A549 (cell line): ENCODE data around the gene PPP6R1. TPM values are rescaled to one million over a fixed set of nuclear protein-coding genes. Genes with fewer than 3 reads are reported as not detected.

Source experiments
- ATAC-seq, 2 experiments: fragments of 200-7000 bp in 1 of 2; fragments of >200 bp in 1 of 2; cut with Nextera tagmentation in 1 of 2; cut with Tn5 transposase in 1 of 2; 3 replicates each; pipeline versions ENCODE4 v1.8.0 to v1.9.1; 2018 to 2020; ENCODE audit warnings: mild to moderate bottlenecking in 1 of 2, moderate library complexity in 1 of 2
- CTCF ChIA-PET: fragments of 300-600 bp; sonication (Branson Sonifier 250); formaldehyde crosslinking; extraction: SDS; loops from one replicate; lab custom pipeline; 2021; ENCODE audit warnings: antibody characterized with exemption, inconsistent platforms; lab: Yijun Ruan, JAX
- POLR2A ChIA-PET: fragments of 350-600 bp; formaldehyde crosslinking; extraction: SDS; loops from one replicate; lab custom pipeline; 2021; ENCODE audit warnings: antibody characterized with exemption, inconsistent platforms; lab: Yijun Ruan, JAX
- DNase-seq, 2 experiments: peaks; one replicate each; pipeline versions ENCODE4 v3.0.0 to v3.0.0-alpha.2; 2011 to 2016; ENCODE audit warnings: low read depth in 1 of 2, low spot score in 1 of 2
- FAIRE-seq: peaks from 2 replicates; lab custom pipeline; 2011; peaks lifted over from hg19 to GRCh38; lab: Jason Lieb, UNC
- H3K27ac ChIP-seq, 2 experiments: fragments of >200 bp; sonication (Bioruptor Twin); formaldehyde crosslinking; 3 replicates each; pipeline ENCODE4 v1.5.1; 2016 to 2017
- H3K4me1 ChIP-seq: fragments of >200 bp; sonication (Bioruptor Twin); formaldehyde crosslinking; 3 replicates; pipeline ENCODE4 v1.6.1; 2016
- H3K4me2 ChIP-seq: fragments of >200 bp; sonication (Bioruptor Twin); formaldehyde crosslinking; 3 replicates; pipeline ENCODE4 v1.6.1; 2016
- H3K4me3 ChIP-seq: fragments of >200 bp; sonication (Bioruptor Twin); formaldehyde crosslinking; 3 replicates; pipeline ENCODE4 v1.5.1; 2016
- H3K9me3 ChIP-seq: fragments of >200 bp; sonication (Bioruptor Twin); formaldehyde crosslinking; 3 replicates; pipeline ENCODE4 v1.6.1; 2016
- ATOH8 ChIP-seq: fragments of 250-450 bp; sonication (Bioruptor Pico); IDR thresholded peaks from 2 replicates; pipeline ENCODE4 v1.5.0; 2020; ENCODE audit warnings: low read depth, mild to moderate bottlenecking, moderate library complexity
- CBX2 ChIP-seq: fragments of 200-600 bp; sonication (generic); IDR thresholded peaks from 2 replicates; pipeline ENCODE4 v1.6.1; 2016; ENCODE audit warnings: low read depth, mild to moderate bottlenecking, borderline replicate concordance
- CHD2 ChIP-seq: fragments of 150-350 bp; IDR thresholded peaks from 2 replicates; pipeline ENCODE4 v1.6.1; 2014; ENCODE audit warnings: low read length; ENCODE audit not compliant: partially characterized antibody
- CTCF ChIP-seq: fragments of >200 bp; sonication (Bioruptor Twin); formaldehyde crosslinking; IDR thresholded peaks from 3 replicates; pipeline ENCODE4 v1.5.1; 2016
- EP300 ChIP-seq, 2 experiments: fragments of >200 bp; sonication (Bioruptor Twin); formaldehyde crosslinking; IDR thresholded peaks; 2 replicates in 1 of 2; 3 replicates in 1 of 2; pipeline ENCODE4 v1.6.1; 2016 to 2017
- ESRRA ChIP-seq: fragments of 150-350 bp; IDR thresholded peaks from 2 replicates; pipeline ENCODE4 v1.6.1; 2014; ENCODE audit warnings: mild to moderate bottlenecking, low read length, borderline replicate concordance
- FOSL2 ChIP-seq, 2 experiments: fragments of 450-650 bp in 1 of 2; fragments of >200 bp in 1 of 2; sonication (Bioruptor Twin) in 1 of 2; formaldehyde crosslinking; IDR thresholded peaks; 2 replicates each; pipeline versions ENCODE4 v1.5.0 to v1.6.1; 2016 to 2020; ENCODE audit warnings: mild to moderate bottlenecking in 1 of 2, moderate library complexity in 1 of 2
- HOXB13 ChIP-seq: fragments of 250-450 bp; sonication (Bioruptor Pico); IDR thresholded peaks from 2 replicates; pipeline ENCODE4 v1.5.0; 2020; ENCODE audit warnings: low read depth, mild to moderate bottlenecking, moderate library complexity
- JUN ChIP-seq, 2 experiments: fragments of >200 bp; sonication (Bioruptor Twin); formaldehyde crosslinking; IDR thresholded peaks; 2 replicates in 1 of 2; 3 replicates in 1 of 2; pipeline ENCODE4 v1.6.1; 2016 to 2017
- JUNB ChIP-seq: fragments of >200 bp; sonication (Bioruptor Twin); formaldehyde crosslinking; IDR thresholded peaks from 2 replicates; pipeline ENCODE4 v1.6.1; 2016
- MAX ChIP-seq: IDR thresholded peaks from 2 replicates; pipeline ENCODE4 v1.6.1; 2012
- NPAS2 ChIP-seq: fragments of 250-450 bp; sonication (Bioruptor Pico); IDR thresholded peaks from 2 replicates; pipeline ENCODE4 v1.8.0; 2022; ENCODE audit warnings: mild to moderate bottlenecking, moderate library complexity, borderline replicate concordance
- PBX3 ChIP-seq: IDR thresholded peaks from 2 replicates; pipeline ENCODE4 v1.6.1; 2012
- PHF8 ChIP-seq: fragments of 200-600 bp; sonication (generic); IDR thresholded peaks from 2 replicates; pipeline ENCODE4 v1.6.1; 2016; ENCODE audit warnings: low read depth, mild to moderate bottlenecking, antibody characterized with exemption, moderate library complexity, borderline replicate concordance
- POLR2A ChIP-seq: IDR thresholded peaks from 2 replicates; pipeline ENCODE4 v1.6.1; 2012; ENCODE audit warnings: mild to moderate bottlenecking, low read length
- POLR2AphosphoS2 ChIP-seq: conservative IDR thresholded peaks from 2 replicates; pipeline ENCODE4 v1.6.1; 2012; ENCODE audit warnings: low read length, improper control_type of control experiment, inconsistent platforms
- RAD21 ChIP-seq, 2 experiments: fragments of >200 bp in 1 of 2; sonication (Bioruptor Twin) in 1 of 2; formaldehyde crosslinking in 1 of 2; IDR thresholded peaks in 1 of 2; conservative IDR thresholded peaks in 1 of 2; 2 replicates in 1 of 2; 3 replicates in 1 of 2; pipeline ENCODE4 v1.6.1; 2012 to 2018; ENCODE audit warnings: inconsistent platforms in 1 of 2
- SREBF2 ChIP-seq: fragments of 450-650 bp; IDR thresholded peaks from 2 replicates; pipeline ENCODE4 v1.6.1; 2014; ENCODE audit warnings: mild to moderate bottlenecking, moderate library complexity
- ZNF302 ChIP-seq: fragments of 250-450 bp; sonication (Bioruptor Pico); IDR thresholded peaks from 2 replicates; pipeline ENCODE4 v1.9.0; 2021; ENCODE audit warnings: inconsistent platforms, mild to moderate bottlenecking, moderate library complexity
- ZSCAN20 ChIP-seq: fragments of 250-450 bp; sonication (Bioruptor Pico); IDR thresholded peaks from 2 replicates; pipeline ENCODE4 v1.8.0; 2022; ENCODE audit warnings: mild to moderate bottlenecking, moderate library complexity
- WGBS: methylation state at CpG from one replicate; pipeline ENCODE4 v1.1.6; 2017; ENCODE audit errors: missing lambda C conversion rate; 5-methylcytosine and 5-hydroxymethylcytosine counted together
- polyA plus RNA-seq, 4 experiments: library from polyadenylated mRNA; depleted of rRNA in 3 of 4; stranded (reverse); fragments of >200 nt; fragmentation: RNase III in 1 of 4; extraction: RNeasy Plus Mini Kit Qiagen cat#74134 plus additional on column Dnase treatment in 1 of 4; gene quantifications; 2 replicates in 3 of 4; 3 replicates in 1 of 4; pipeline ENCODE4 v1.2.3, GENCODE V29; 2011 to 2017

PPP6R1 gene
- polyA plus RNA-seq, 2 of the 4 experiments (the other 2 are of a cell fraction): 42.9 to 78.0 TPM

- FAIRE-seq (no peak), DNase-seq (no peak), ATAC-seq (no peak)
- Histone ChIP-seq H3K9me3 (no peaks in the 10 kb centered on the region), H3K27ac (peak overlapping the region; percentile 94 to 95), H3K4me3 (peak overlapping the region; percentile 88), H3K4me2 (peak overlapping the region; percentile 100), H3K4me1 (peaks cover 24% of the 10 kb centered on the region)
- ChIA-PET CTCF (no interaction called here), POLR2A (interaction anchor here (1.9 kb wide), 1 partner anchor 123 kb away, joined by 8 read pairs; the partner anchor contains the start of gene UBE2S)
- TF ChIP-seq MAX (no peak), JUN (IDR thresholded peaks at IDR 0.05) (no peak), ZNF302 (CRISPR knock-in tag) (no peak), PHF8 (no peak), PBX3 (no peak), CHD2 (no peak), RAD21 (conservative IDR thresholded peaks at IDR 0.05 in 1 of 2, IDR thresholded peaks at IDR 0.05 in 1 of 2) (no peak), POLR2AphosphoS2 (no peak), ESRRA (no peak), EP300 (IDR thresholded peaks at IDR 0.05) (no peak), HOXB13 (CRISPR knock-in tag) (no peak), JUNB (no peak), FOSL2 (IDR thresholded peaks at IDR 0.05) (no peak), FOSL2 (CRISPR knock-in tag; IDR thresholded peaks at IDR 0.05) (no peak), ZSCAN20 (CRISPR knock-in tag) (no peak), SREBF2 (no peak), ATOH8 (CRISPR knock-in tag) (no peak), CTCF (no peak), CBX2 (no peak), NPAS2 (CRISPR knock-in tag) (no peak), POLR2A (no peak)
- 41% methylated on average over 7 of the region's 16 CpGs for WGBS
Observed at GRCh38 chr19:55284405-55285058, 25.7 kb upstream of the PPP6R1 start.

- H3K9me3 ChIP-seq: no peaks in the 10 kb centered on the region
- DNase-seq: peak in 1 of 2 experiments; percentile 62
- no peak for FAIRE-seq
- ChIA-PET CTCF (interaction anchor here (0.5 to 4.2 kb wide), 7 partner anchors 8 to 148 kb away, joined by 3 to 37 read pairs (median 4); partner anchors contain the start of gene KMT5C), POLR2A (interaction anchor here (1.5 to 1.9 kb wide), 2 partner anchors 100 to 124 kb away, joined by 3 to 8 read pairs; partner anchors contain the start of genes TMEM238 and UBE2S)
- H3K4me1 ChIP-seq: peaks cover 30% of the 10 kb centered on the region
- TF ChIP-seq JUN (IDR thresholded peaks at IDR 0.05) (no peak; a peak in 1 of 5 replicates), HOXB13 (CRISPR knock-in tag) (no peak)
- peak within 1 kb of the TSS; percentile 94 to 95 for H3K27ac ChIP-seq
- WGBS: 42% methylated on average over 5 of the region's 44 CpGs
- H3K4me3 ChIP-seq: peak within 1 kb of the TSS; percentile 88
- ATAC-seq: no peak
- peak within 1 kb of the TSS; percentile 100 for H3K4me2 ChIP-seq
Observed at GRCh38 chr19:55283548-55284377, 24.9 kb upstream of the PPP6R1 start, which contains the start of gene BRSK1. TSS of gene BRSK1 (plus strand) at chr19:55283997. CDS start at chr19:55284443, 446 bp downstream.
